ENCODE measurements around the gene MYH15.
A peak's percentile ranks its signal among the peaks of the same experiment; 100 is the strongest.

Gene MYH15

GRCh38 chr3:108509263-108509662 is 1.1 kb downstream of the MYH15 start:
- no peak for DNase-seq

- DNase-seq, result no peak
Observed at GRCh38 chr3:108507902-108508301, 2.5 kb downstream of the MYH15 start.

- no peak for DNase-seq
Observed at GRCh38 chr3:108505811-108506210, 4.6 kb downstream of the MYH15 start.

- no peak for DNase-seq
Observed at GRCh38 chr3:108503722-108504121, 6.7 kb downstream of the MYH15 start.

GRCh38 chr3:108501535-108501934 is 8.9 kb downstream of the MYH15 start:
- no peak for DNase-seq

- no peak for DNase-seq
Observed at GRCh38 chr3:108500728-108501127, 9.7 kb downstream of the MYH15 start.

- DNase-seq, result no peak
Observed at GRCh38 chr3:108497271-108497670, 13.1 kb downstream of the MYH15 start.

GRCh38 chr3:108495717-108496116 is 14.7 kb downstream of the MYH15 start:
- no peak for DNase-seq

- DNase-seq, result no peak
Observed at GRCh38 chr3:108494906-108495531, 15.4 kb downstream of the MYH15 start.

- no peak for DNase-seq
Observed at GRCh38 chr3:108493862-108494261, 16.5 kb downstream of the MYH15 start.

- DNase-seq, result no peak
Observed at GRCh38 chr3:108491456-108491855, 18.9 kb downstream of the MYH15 start.

- no peak for DNase-seq
Observed at GRCh38 chr3:108489776-108490175, 20.6 kb downstream of the MYH15 start.

GRCh38 chr3:108488631-108489030 is 21.8 kb downstream of the MYH15 start:
- no peak for DNase-seq

- DNase-seq, result no peak
Observed at GRCh38 chr3:108487439-108487838, 23.0 kb downstream of the MYH15 start.

- DNase-seq, result no peak
Observed at GRCh38 chr3:108486941-108487340, 23.5 kb downstream of the MYH15 start.

- DNase-seq, result no peak
Observed at GRCh38 chr3:108486338-108486737, 24.1 kb downstream of the MYH15 start.

- DNase-seq, result no peak
Observed at GRCh38 chr3:108485146-108485545, 25.2 kb downstream of the MYH15 start.

- DNase-seq, result no peak
Observed at GRCh38 chr3:108479224-108479623, 31.2 kb downstream of the MYH15 start.

GRCh38 chr3:108477511-108478147 is 32.8 kb downstream of the MYH15 start:
- peak; percentile 54 for DNase-seq

- DNase-seq, result no peak
Observed at GRCh38 chr3:108475220-108475782, 35.1 kb downstream of the MYH15 start.

- no peak for DNase-seq
Observed at GRCh38 chr3:108474581-108474980, 35.8 kb downstream of the MYH15 start.

- no peak for DNase-seq
Observed at GRCh38 chr3:108473711-108474110, 36.7 kb downstream of the MYH15 start.

- DNase-seq, result peak; percentile 2
Observed at GRCh38 chr3:108472001-108472591, 38.3 kb downstream of the MYH15 start.

- no peak for DNase-seq
Observed at GRCh38 chr3:108471426-108471825, 39.0 kb downstream of the MYH15 start.
